ENCODE measurements around the gene NT5DC1.

Gene NT5DC1

DNA sequence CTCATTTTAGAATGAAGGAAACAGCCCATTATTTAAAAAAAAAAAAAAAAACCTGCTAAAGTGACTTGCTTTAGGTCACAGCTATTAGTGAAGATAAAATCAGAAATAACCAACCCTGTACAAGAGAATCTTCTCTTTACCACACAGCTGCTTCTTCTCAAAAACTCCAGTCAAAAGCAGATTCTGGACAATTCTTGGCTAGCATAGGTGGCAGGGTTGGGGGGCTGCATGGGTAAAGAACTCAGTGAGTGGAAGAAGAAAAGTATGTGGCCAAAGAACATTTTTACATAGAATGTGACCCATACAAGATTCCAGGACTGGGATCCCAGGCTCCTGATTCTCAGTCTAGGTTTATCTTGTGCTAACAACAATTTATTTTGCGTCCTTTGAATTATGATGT lies 30.6 kb upstream of the NT5DC1 start:
- no peaks in the 10 kb centered on the region for H3K9me3 ChIP-seq (ENCODE audit: insufficient read depth, low read depth, low read length)
- TF ChIP-seq, protein P1, sequence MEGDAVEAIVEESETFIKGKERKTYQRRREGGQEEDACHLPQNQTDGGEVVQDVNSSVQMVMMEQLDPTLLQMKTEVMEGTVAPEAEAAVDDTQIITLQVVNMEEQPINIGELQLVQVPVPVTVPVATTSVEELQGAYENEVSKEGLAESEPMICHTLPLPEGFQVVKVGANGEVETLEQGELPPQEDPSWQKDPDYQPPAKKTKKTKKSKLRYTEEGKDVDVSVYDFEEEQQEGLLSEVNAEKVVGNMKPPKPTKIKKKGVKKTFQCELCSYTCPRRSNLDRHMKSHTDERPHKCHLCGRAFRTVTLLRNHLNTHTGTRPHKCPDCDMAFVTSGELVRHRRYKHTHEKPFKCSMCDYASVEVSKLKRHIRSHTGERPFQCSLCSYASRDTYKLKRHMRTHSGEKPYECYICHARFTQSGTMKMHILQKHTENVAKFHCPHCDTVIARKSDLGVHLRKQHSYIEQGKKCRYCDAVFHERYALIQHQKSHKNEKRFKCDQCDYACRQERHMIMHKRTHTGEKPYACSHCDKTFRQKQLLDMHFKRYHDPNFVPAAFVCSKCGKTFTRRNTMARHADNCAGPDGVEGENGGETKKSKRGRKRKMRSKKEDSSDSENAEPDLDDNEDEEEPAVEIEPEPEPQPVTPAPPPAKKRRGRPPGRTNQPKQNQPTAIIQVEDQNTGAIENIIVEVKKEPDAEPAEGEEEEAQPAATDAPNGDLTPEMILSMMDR (conservative IDR thresholded peaks at IDR 0.05; ENCODE audit: low read length) = no peak
- TF ChIP-seq EZH2phosphoT487 (IDR thresholded peaks at IDR 0.05; ENCODE audit: borderline replicate concordance) = no peak
- no peaks in the 10 kb centered on the region for H3K4me1 ChIP-seq (ENCODE audit: insufficient read depth, low read length, poor library complexity, severe bottlenecking)
- H3K36me3 ChIP-seq (ENCODE audit: insufficient read depth, low read length) = no peaks in the 10 kb centered on the region
- H3K4me2 ChIP-seq (ENCODE audit: low read depth, low read length, poor library complexity, severe bottlenecking) = no peak overlapping the region
- H4K20me1 ChIP-seq (ENCODE audit: insufficient read depth, low read length, poor library complexity, severe bottlenecking) = no peaks in the 10 kb centered on the region
- no peaks in the 10 kb centered on the region for H3K9me2 ChIP-seq (replicated peaks; ENCODE audit: low read depth, low read length)
- H2AFZ ChIP-seq (ENCODE audit: low read length) = no peak overlapping the region
- no peaks in the 10 kb centered on the region for H3K27me3 ChIP-seq (ENCODE audit: insufficient read depth, low read length, poor library complexity, severe bottlenecking)
- H3K4me3 ChIP-seq (ENCODE audit: low read length, poor library complexity, severe bottlenecking) = no peak overlapping the region
- H3K9ac ChIP-seq (ENCODE audit: low read depth, low read length, poor library complexity, severe bottlenecking) = no peak overlapping the region
- H3K79me2 ChIP-seq (ENCODE audit: insufficient read depth, low read length) = no peaks in the 10 kb centered on the region
- no peaks in the 10 kb centered on the region for H3F3A ChIP-seq (ENCODE audit: low read depth)

DNA sequence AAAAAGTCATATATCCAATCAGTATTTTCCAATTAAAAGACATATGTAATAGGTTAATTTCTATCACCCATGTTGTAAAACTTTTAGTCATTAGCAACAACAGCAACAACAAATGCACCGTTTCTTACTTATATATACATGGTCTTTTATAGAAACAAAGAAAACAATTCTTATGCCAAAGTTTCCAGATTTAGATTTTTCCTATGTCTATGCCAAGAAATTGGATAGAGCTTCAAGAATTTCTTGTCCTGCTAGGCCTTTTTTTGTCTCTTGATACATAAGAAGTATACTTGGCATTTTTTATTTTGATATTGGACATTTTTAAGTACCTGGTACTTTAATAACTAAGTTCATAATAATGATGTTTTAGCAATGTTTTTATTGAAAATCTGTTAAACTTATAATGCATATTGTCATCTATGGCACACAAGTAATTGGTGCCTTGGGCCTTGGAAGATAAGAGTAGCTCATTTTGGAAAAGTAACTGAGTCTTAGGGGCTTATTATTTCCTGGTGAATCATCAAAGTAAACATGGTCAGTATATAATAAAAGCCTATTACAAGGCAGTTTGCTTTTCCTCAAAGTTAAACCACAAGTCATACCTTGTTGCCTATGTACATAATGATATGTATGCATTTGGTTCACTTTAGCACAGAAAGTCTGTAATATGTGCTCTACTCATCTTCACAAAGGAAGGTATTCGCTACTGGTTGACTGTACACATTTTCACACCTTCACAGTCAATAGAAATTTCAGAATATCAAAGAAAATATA lies 29.9 kb upstream of the NT5DC1 start:
- H3K9ac ChIP-seq (ENCODE audit: low read depth, low read length, poor library complexity, severe bottlenecking) = no peak overlapping the region
- H3K79me2 ChIP-seq (ENCODE audit: insufficient read depth, low read length) = no peaks in the 10 kb centered on the region
- no peak for TF ChIP-seq EZH2phosphoT487 (IDR thresholded peaks at IDR 0.05; ENCODE audit: borderline replicate concordance)
- TF ChIP-seq, protein P1 (conservative IDR thresholded peaks at IDR 0.05; ENCODE audit: low read length) = no peak
- H3K9me3 ChIP-seq (ENCODE audit: insufficient read depth, low read depth, low read length) = no peaks in the 10 kb centered on the region
- H3K4me1 ChIP-seq (ENCODE audit: insufficient read depth, low read length, poor library complexity, severe bottlenecking) = no peaks in the 10 kb centered on the region
- H3K4me3 ChIP-seq (ENCODE audit: low read length, poor library complexity, severe bottlenecking) = no peak overlapping the region
- no peak overlapping the region for H2AFZ ChIP-seq (ENCODE audit: low read length)
- H3K4me2 ChIP-seq (ENCODE audit: low read depth, low read length, poor library complexity, severe bottlenecking) = no peak overlapping the region
- H3K27me3 ChIP-seq (ENCODE audit: insufficient read depth, low read length, poor library complexity, severe bottlenecking) = no peaks in the 10 kb centered on the region
- no peaks in the 10 kb centered on the region for H3K36me3 ChIP-seq (ENCODE audit: insufficient read depth, low read length)
- no peaks in the 10 kb centered on the region for H3F3A ChIP-seq (ENCODE audit: low read depth)
- H3K9me2 ChIP-seq (replicated peaks; ENCODE audit: low read depth, low read length) = no peaks in the 10 kb centered on the region
- no peaks in the 10 kb centered on the region for H4K20me1 ChIP-seq (ENCODE audit: insufficient read depth, low read length, poor library complexity, severe bottlenecking)

DNA sequence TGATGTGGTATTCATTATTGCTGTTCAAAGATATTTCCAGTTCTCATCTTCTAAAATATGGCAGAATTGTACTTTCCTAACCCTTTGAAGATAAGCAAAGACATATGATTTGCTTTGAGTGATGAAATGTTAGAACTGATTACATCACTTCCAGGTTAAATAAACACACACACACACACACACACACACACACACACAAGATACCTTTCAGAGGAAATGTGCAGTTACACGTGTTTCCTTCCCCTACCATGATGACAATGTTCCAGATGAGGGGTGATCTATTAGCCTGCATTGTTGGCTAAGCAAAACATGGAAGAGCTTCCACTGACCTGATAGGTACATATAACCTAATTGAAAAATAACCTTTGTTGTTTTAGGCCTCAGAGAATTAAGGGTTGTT lies 28.3 kb upstream of the NT5DC1 start:
- no peaks in the 10 kb centered on the region for H3K4me1 ChIP-seq (ENCODE audit: insufficient read depth, low read length, poor library complexity, severe bottlenecking)
- H3K9ac ChIP-seq (ENCODE audit: low read depth, low read length, poor library complexity, severe bottlenecking) = no peak overlapping the region
- H3K9me3 ChIP-seq (ENCODE audit: insufficient read depth, low read depth, low read length) = no peaks in the 10 kb centered on the region
- no peaks in the 10 kb centered on the region for H3K36me3 ChIP-seq (ENCODE audit: insufficient read depth, low read length)
- no peak for TF ChIP-seq EZH2phosphoT487 (IDR thresholded peaks at IDR 0.05; ENCODE audit: borderline replicate concordance)
- TF ChIP-seq, protein P1 (conservative IDR thresholded peaks at IDR 0.05; ENCODE audit: low read length) = no peak
- H3F3A ChIP-seq (ENCODE audit: low read depth) = no peaks in the 10 kb centered on the region
- no peak overlapping the region for H2AFZ ChIP-seq (ENCODE audit: low read length)
- no peaks in the 10 kb centered on the region for H3K79me2 ChIP-seq (ENCODE audit: insufficient read depth, low read length)
- no peaks in the 10 kb centered on the region for H3K27me3 ChIP-seq (ENCODE audit: insufficient read depth, low read length, poor library complexity, severe bottlenecking)
- no peak overlapping the region for H3K4me3 ChIP-seq (ENCODE audit: low read length, poor library complexity, severe bottlenecking)
- no peaks in the 10 kb centered on the region for H4K20me1 ChIP-seq (ENCODE audit: insufficient read depth, low read length, poor library complexity, severe bottlenecking)
- H3K4me2 ChIP-seq (ENCODE audit: low read depth, low read length, poor library complexity, severe bottlenecking) = no peak overlapping the region
- no peaks in the 10 kb centered on the region for H3K9me2 ChIP-seq (replicated peaks; ENCODE audit: low read depth, low read length)

All from Loucy (cell line).